ENCODE data around the gene ZNF516.

Gene ZNF516

GRCh38 chr18:76460482-76460881 lies 34.6 kb downstream of the ZNF516 start:
- no peak overlapping the region for H3K4me3 ChIP-seq (ENCODE audit: low read length)
- DNase-seq (ENCODE audit: low read depth, low spot score): no peak

- DNase-seq (ENCODE audit: low read depth, low spot score): no peak
- no peak overlapping the region for H3K4me3 ChIP-seq (ENCODE audit: low read length)
These were observed 35.2 kb downstream of the ZNF516 start for GRCh38 chr18:76459687-76460350.

DNA sequence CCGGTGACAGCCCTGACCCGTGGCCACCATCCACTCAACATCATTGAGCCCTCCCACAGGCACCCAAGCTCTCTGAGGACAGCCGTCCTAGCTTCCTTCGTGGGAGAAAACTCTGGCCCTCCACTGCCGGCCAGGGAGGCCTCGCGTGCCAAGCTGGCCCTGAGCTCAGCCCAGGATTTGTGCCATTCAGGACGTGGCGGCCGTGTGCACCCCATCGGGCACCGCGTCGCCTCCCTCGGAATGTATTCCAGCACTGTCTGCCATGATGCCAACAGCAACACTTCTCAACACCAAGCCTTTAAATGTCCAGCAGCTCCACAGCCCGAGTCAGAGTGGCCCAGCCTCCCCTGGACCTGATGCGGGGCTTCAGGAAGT lies 35.7 kb downstream of the ZNF516 start:
- no peak overlapping the region for H3K4me3 ChIP-seq (ENCODE audit: low read length)

GRCh38 chr18:76458522-76459311 lies 36.3 kb downstream of the ZNF516 start:
- H3K4me3 ChIP-seq (ENCODE audit: low read length): no peak overlapping the region
- no peak for DNase-seq (ENCODE audit: low read depth, low spot score)

More for the DNA sequence above, 35.7 kb downstream of the ZNF516 start:
- no peak for DNase-seq (ENCODE audit: low read depth, low spot score)

DNA sequence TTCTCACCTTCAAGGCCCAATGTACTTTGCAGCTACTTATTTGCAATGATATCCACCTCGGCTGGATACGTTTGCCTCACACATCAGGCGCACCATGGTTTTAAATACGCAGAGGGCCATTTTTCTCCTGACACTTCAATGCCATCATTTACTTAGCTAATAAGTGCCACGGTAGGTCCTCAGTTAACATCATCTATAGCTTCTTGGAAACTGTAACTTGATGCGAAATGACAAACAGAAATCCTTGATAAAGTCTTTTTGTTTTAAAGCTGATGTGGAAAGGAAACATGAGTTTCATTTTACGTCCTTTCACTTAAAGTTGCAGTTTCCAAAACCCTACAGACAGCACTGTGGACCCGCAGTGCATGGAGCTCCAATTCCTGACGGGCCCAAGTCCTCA lies 37.1 kb downstream of the ZNF516 start:
- H3K4me3 ChIP-seq (ENCODE audit: low read length): no peak overlapping the region
- no peak for DNase-seq (ENCODE audit: low read depth, low spot score)

- DNase-seq (ENCODE audit: low read depth, low spot score): no peak
- H3K4me3 ChIP-seq (ENCODE audit: low read length): no peak overlapping the region
These were observed 37.6 kb downstream of the ZNF516 start for GRCh38 chr18:76457475-76457874.

DNA sequence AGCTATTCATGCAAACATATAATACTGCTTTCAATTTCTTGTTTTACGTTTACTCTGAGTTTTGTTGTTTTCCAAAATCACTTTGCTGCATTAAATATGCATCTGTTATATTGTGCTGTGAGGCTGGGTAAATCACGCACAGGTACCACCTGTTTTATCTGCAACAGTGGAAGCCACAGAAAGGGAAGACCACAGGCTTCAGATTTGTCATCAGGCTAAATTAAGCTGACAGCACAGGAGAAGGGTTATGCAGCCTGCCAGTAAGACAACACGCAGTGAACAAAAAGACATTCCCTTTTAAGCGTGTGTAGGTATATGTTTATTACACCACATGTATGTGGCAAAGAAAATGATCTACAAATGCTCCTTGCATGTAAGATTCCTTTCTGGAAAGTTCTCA lies 38.2 kb downstream of the ZNF516 start:
- no peak overlapping the region for H3K4me3 ChIP-seq (ENCODE audit: low read length)
- no peak for DNase-seq (ENCODE audit: low read depth, low spot score)

DNA sequence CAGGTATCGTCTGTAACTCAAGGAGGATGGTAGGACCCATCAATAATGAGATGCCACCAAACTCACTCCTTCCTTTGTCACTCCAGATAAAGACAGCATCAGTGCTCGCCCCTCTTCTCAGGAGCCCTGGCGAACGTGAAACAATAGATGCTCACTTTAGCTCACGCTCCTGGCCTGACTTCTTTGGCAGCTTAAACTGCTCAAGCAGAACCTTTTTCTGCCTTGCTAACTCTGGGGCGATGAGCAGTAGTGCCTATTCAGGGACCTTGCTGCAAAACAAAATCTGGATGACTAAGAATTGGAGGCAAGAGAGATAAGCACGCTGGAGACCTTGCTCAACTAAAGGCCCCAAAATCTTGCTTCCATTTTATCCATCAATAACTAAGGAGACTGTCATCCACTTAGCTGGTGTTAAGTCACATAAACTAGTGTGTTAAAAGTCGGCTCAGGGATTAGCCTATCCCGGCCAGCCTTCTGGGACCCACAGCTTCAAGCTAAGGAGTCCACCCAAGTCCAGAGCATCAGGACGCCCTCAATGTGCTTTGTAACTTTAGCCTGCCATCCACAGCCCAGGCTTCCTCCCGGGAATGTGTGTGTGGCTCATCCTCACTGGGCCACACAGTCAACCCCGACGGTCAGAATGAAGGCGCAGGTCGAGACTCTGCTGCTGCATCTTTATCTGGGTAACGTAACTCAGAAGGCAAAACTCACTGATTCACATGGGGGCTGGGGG lies 38.9 kb downstream of the ZNF516 start:
- no peak for DNase-seq (ENCODE audit: low read depth, low spot score)
- no peak overlapping the region for H3K4me3 ChIP-seq (ENCODE audit: low read length)

GRCh38 chr18:76455003-76455676 lies 39.9 kb downstream of the ZNF516 start:
- DNase-seq (ENCODE audit: low read depth, low spot score): no peak
- H3K4me3 ChIP-seq (ENCODE audit: low read length): no peak overlapping the region

- no peak overlapping the region for H3K4me3 ChIP-seq (ENCODE audit: low read length)
- no peak for DNase-seq (ENCODE audit: low read depth, low spot score)
These were observed 40.6 kb downstream of the ZNF516 start for GRCh38 chr18:76454418-76454817.

DNA sequence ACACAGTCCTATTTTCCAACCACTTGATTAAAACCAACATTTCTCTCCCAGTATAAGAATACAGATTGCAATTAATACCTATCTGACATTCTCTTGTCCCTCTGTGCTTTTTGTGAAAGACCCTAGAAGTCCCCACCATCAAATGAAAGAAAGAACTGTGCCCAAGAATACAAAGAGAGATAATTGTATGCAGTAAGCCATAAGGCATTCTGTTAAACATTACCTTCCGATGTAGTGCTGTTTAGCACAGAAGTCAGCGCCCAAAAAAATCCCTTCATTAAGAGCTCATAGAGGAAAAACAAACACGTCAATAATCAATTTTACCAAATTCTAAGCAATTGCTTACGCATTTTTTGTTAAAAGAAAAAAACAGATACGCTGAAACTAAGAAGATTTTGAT lies 41.1 kb downstream of the ZNF516 start:
- no peak for DNase-seq (ENCODE audit: low read depth, low spot score)
- H3K4me3 ChIP-seq (ENCODE audit: low read length): no peak overlapping the region

GRCh38 chr18:76453057-76453561 lies 41.9 kb downstream of the ZNF516 start:
- no peak overlapping the region for H3K4me3 ChIP-seq (ENCODE audit: low read length)
- no peak for DNase-seq (ENCODE audit: low read depth, low spot score)

GRCh38 chr18:76452357-76452756 lies 42.7 kb downstream of the ZNF516 start:
- no peak overlapping the region for H3K4me3 ChIP-seq (ENCODE audit: low read length)
- no peak for DNase-seq (ENCODE audit: low read depth, low spot score)

DNA sequence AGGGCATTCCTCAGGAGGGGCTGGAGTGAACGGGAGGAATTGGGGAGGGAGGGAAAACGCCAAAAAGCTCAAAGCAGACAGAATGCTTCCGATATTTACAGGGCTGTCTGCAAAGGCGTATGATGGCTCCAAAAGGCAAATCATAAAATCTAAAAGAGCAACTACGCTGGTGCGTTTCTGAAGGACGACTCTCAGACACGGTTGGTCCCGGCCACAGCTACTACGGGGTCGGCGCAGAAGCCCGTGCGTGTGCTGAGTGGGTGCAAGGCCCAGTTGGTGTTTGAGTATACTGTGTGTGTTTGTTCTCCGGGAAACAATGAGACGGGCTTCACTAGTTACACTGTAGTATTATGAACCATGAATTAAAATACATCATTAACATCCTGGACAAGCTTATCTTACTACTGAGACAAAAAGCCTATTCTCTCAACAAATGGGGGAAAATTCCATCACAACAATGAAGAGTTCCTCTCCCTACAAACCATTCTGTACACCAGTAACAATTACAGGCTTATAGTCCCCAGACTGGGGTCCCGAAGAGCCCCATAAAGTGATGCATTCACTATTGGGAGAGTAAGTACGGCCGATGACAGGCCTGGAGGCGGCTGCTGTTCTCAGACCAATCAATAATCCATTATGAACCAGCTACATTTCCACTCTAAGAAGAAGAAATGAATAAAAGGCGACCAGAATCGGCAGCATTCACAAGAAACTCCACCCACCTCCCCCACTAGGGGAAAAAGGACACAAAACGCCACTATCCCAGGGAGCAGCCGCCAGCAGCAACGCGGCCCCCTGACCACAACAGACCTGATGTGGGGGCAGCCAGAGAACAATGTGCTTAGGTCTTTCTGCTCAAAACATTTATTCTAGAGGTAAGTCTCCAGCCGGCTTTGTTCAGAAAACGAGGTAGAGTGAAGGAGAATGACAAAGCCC lies 43.4 kb downstream of the ZNF516 start:
- no peak for DNase-seq (ENCODE audit: low read depth, low spot score)
- H3K4me3 ChIP-seq (ENCODE audit: low read length): no peak overlapping the region

DNA sequence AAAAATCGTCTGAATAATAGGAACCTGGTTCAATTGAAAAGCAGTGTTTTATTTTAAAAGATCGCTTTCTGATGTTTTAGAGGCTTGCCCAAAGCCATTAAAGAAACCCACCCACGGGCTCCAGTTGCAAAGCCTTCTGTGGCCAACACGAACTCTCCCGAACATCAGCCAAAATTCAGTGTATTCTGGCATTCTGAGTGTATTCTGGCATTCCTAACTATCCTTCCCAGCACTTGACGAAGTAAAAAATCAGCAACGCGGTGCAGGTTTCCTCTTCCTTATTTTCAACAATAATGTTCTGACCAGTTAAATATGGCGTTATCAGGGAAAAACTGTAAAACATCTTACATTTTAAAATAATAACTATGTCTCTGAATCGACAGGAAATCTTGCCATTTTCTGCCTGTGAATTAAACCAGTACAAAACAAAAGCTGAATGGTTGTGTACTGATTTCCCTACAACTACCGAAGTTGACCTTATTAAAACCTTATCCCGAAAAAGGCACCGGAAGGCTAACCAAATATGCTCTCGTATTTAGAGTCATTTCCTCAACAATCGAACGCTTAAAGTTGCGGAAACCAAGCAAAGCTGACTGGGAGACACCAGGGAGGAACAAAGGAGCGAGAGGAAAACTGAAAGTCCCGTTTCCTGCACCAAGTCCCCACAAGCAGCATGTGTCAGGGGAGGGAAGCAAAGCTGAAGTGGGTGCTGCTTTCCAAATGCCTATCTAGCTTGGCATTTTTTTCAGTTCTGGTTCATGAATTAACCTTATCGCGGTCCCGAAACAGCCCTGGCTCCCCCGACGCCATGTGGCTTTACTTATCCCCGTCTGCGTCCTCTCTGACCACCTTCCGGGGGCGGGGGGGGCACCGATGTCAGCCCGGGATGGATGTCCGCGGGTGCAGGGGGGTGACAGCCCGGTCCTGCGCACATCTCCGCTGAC lies 44.3 kb downstream of the ZNF516 start:
- no peak for DNase-seq (ENCODE audit: low read depth, low spot score)
- H3K4me3 ChIP-seq (ENCODE audit: low read length): no peak overlapping the region

- H3K4me3 ChIP-seq (ENCODE audit: low read length): no peak overlapping the region
- DNase-seq (ENCODE audit: low read depth, low spot score): no peak
These were observed 46.0 kb downstream of the ZNF516 start for GRCh38 chr18:76449111-76449453.

GRCh38 chr18:76448256-76449110 lies 46.6 kb downstream of the ZNF516 start:
- no peak overlapping the region for H3K4me3 ChIP-seq (ENCODE audit: low read length)
- no peak for DNase-seq (ENCODE audit: low read depth, low spot score)

Measured in Jurkat, Clone E6-1 (cell line).